GM19372 (cell line): Measurements from ENCODE around the gene PPM1J.
"Not testable (repeated sequence)": the region's sequence is repeated elsewhere in the genome, so short reads cannot be mapped to it uniquely, and the experiment has no call there.

Experiments used
- ATAC-seq: cut with Tn5 transposase; IDR thresholded peaks from one replicate; pipeline ENCODE4 v1.9.1; 2021; ENCODE audit warnings: mild to moderate bottlenecking, low read depth, moderate library complexity; ENCODE audit not compliant: unreplicated experiment

PPM1J gene

DNA sequence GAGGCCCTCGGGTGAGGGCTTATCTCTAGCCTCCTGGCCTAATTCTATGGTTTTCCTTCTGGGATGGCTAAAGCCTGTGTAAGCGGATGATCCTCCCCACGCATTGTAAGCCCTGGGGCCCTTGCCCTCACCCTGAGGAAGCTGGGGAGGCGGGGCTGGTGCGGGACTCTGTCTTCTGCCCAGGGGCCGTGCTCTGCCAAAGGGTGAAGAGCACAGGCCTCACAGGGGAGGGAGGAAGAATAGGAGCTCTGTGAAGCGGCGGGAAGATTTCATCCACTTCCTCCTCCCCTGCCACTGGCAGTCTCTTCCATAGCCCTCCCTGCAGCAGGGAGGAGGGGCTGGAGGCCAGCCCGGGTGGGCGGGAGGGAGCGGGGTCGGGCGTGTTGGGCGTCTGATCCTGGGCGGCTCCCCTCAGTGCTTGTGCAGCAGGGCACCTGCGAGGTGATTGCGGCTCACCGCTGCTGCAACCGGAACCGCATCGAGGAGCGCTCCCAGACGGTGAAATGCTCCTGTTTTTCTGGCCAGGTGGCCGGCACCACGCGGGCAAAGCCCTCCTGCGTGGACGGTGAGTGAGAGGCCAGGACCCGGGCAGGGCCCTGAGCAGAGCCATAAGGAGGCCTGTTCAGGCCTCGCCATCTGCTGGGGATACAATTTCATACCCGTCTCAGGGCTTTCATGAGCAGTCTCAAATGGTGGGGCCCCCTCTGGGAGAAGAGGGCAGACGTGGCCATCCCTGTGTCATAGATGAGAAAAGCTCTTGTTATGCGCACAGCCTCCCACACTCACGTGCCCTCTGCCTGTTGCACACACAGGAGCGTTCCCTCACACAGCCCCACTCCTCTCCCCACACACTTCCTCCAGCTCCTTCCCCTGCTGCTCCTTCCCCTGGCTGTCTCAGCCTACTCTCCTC is 7.7 kb upstream of the PPM1J start:
- no peak for ATAC-seq

DNA sequence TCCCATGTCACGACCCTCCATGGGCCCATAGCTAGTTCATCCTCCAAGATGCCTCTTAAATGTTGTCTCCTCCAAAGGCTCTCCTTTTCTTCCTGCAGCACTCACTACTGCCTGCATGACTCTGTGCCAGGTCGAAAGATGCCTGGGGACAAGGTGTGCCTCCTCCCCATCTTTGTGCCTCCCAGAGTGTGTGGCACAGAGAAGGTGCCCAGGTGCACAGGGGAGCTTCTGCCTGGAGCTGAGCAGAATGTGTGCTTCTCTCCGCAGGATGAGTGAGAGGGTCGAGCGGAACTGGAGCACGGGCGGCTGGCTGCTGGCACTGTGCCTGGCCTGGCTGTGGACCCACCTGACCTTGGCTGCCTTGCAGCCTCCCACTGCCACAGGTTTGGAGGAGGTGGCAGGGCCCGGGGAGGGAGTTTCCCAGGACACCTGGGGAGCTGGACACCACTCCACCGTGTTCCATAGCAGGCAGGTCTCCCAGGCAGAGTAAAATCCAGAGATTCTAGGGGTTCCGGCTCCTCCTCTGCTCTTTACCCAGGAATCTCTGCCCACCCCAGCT is 6.9 kb upstream of the PPM1J start:
- ATAC-seq, result no peak

DNA sequence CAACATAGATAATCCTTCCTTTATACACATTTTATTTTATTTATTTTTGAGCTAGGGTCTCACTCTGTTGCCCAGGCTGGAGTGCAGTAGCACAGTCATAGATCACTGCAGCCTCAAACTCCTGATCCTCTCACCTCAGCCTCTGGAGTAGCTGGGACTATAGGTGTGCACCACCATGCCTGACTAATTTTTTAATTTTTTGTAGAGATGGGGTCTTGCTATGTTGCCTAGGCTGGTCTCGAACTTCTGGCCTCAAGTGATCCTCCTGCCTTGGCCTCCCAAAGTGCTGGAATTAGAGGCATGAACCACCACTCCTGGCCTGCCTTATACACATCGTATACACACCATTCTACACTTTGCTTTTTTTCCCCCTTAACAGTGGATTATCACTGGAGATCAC is 6.2 kb upstream of the PPM1J start:
- ATAC-seq, result not testable (repeated sequence)

DNA sequence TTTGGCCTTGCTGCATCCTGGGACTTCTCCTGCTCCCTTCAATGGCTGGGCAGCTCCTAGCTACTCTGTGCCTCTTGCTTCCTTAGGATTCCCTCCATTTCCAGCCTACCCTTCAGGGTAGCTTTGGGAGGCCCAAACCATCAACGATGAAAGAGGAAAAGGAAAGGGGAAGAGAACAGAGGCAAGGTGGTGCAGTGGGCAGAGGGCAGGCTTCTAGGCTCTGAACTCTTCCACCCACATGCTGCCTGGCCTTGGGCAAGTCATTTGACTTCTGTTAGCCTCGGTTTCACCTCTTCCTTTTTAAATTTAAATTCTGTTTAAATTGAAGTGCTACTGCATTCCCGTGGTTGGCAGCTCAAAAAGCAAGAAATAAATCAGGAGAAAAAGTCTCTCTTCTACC is 5.7 kb upstream of the PPM1J start:
- ATAC-seq, result no peak

DNA sequence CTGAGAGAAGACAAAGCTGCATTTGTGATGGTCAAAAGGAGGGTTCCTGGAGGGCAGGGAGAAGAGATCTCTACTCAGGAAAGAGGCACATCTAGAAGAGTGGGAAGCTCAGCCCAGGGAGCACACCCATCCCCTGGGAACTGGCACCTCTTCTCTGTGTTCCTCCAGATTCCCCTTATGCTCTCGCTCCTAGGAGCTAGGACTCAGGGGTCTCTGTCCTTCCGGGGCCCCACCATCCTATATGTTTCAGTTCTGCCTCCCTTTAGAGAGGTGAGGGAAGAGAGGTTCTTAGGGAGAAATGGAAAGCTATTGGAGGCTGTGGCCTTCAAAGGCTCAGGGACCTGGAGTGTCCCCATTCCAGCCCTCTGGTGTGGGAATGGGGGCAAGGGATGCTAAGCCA is 4.6 kb upstream of the PPM1J start:
- ATAC-seq, result no peak

DNA sequence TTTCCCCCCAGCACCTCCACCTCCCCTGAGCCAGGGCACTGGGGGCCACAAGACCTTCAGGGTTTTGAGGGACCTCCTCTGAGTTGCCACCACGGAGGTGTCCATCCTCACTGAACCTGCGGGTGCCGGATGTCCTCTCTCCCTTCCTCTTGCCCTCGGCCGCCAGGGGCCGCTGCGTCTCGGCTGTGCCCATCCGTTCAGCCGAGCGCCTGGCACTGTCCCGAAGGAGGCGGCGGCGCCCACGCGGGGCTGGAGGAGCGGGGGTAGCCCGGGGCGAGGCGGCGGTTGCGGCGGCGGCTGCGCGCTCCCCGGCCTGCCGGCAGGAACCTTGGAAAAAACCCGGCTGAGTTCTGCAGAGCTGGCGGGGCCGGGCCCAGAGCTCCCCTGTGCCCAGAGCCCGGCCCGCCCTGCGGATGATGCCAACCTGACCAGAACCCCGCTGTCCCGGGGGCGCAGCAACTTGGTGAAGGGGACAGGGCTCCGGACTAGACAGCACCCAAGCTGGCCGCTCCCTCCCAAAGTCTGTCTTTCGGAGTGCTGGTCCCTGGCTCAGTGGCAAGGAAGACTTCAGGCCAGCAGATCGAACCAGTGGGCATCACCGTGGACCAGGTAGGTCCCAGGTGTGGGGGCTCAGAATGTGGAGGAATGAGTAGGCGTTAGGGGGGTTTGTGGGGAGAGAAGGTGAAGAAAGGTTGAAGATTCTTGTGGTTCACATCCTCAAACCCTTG is 3.7 kb upstream of the PPM1J start:
- no peak for ATAC-seq

DNA sequence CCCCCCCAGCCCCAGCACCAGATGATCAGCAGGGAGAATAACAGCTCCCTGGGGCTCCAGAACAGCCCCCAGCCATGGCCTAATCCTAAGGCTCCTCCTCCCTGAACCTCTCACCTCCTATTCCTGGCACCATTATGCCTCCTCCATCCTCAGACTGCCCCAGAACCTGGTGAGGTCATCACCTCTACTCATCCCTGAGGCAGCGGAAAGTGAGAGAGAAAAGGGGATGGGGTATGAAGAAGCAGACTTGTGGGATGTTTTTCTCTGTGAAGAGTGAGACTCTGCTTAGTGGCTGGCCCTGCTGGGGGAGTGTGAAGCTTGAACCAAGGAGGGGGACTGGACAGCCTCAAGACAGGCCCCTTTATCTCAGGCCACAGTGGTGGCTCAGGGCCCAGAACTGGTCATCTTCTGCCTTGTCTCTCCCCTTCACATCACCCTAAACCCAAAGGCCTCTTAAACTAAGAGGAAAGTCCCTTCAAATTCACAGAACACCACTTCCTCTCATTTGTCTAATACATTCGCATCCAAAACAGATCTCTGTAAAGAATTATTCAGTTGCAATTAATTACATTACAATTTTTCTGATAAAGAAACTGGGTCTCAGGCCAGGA is 2.2 kb upstream of the PPM1J start:
- ATAC-seq, result no peak

DNA sequence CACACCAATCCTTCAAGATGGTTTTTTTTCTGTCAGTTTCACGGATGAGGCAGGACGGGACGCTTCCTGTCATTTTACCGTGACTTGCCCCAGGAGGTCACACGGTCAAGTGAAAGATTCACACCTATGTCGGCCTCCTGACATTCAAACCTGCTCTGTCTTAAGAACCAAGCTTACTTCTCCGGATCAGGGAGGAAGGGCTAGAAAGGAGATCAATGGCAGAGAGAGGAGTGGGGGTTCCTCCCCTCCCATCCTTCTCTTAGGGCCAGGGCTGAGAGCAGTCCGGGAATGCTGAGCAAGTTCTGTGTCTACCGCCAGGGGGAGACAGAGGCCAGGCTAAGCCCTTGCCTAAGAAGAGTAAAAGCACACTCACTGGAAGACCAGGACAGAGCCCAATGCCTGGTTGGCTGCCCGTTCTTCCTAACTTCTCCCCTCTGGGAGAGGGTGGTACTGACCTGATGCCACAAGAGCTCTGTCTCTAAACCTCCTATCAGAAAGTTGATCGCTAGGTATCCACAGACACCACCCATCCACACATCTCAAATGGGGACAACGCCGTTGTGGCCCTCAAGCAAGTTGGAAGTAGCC is 1.1 kb upstream of the PPM1J start:
- no peak for ATAC-seq

DNA sequence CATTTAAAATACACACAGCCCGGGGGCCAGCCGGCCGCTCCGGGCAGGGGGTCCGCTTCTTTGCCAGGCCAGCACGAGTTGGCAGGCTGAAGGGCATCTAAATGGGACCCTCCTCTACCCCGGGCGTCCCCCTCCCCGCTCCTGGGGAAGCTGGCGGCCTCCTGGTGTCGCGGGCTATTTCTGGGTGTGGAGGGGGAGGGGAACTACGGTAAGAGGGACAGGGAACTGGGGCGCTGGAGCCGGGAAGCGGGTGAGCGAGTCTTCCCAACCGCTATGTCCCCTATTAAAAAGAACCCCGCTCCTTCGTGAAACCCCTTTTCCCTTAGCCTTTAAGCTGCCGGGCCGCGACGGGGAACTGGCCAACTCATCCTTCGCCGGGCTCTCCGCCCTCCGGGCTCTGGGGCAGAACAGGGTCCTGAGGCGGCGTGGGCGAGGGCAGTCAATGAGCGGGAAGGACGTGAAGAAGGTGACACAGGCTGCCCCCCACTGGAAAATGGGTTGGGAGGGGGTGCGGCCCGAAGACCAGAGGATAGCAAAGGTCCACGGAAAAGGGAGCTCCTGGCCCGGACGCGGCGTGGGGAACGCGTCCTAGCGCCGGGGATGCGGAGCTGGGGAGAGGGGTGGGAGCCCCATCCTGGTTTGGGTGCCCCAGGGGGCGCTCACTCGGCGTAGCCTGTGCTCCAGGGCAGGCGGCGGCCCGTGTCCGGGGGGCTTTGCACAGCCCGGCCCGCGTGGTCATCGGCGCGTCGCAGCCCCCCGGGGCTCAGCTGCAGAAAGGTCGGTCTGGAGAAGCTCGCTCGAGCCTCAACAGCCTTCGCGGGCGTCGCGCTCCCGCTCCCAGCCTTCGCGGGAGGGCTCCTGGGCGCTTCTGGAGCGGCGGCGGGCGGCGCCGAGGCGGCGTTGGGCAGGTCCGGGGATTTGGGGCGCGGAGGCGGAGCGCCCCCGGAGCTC is 544 bp downstream of the PPM1J start:
- ATAC-seq, result no peak

DNA sequence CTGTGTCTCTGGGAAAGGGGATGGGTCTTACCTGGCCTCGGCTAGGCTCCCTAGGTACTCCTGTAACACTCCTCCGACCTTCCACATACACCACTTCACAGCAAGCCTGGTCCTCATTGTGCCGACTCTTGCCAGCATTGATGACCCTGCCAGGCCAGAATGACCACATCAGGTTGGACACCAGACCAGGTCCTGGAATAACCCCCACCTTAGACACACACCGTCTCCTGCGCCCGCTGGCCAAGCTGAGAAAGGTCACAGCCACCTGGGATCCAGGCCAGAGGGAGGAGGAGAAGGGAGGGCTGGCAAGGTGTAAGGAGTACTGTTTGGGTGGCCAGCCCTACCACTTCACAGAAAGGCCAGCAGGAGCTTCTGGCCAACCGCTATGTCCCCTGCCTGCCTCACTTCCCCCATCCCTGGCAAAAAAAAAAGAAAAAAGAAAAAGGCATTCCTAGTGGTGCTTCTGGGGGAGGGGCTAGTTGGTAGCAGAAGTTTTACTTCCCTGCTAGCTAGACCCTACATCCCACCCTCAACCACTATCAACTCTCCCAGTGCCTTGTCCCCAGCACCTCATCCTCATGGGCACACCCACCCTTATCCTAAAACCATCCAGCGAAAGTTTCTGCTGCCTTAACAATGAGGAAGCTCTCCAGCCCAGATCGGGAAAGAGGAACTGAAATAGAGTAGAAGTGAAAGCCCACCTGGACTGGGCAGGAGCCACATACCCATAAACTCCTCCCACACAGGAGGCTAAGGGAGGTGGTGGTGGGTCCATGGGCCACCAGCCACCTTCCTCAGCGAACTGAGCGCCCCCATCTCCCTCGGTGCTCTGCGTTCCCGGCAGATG is 1.4 kb downstream of the PPM1J start:
- ATAC-seq, result peak; percentile 19

DNA sequence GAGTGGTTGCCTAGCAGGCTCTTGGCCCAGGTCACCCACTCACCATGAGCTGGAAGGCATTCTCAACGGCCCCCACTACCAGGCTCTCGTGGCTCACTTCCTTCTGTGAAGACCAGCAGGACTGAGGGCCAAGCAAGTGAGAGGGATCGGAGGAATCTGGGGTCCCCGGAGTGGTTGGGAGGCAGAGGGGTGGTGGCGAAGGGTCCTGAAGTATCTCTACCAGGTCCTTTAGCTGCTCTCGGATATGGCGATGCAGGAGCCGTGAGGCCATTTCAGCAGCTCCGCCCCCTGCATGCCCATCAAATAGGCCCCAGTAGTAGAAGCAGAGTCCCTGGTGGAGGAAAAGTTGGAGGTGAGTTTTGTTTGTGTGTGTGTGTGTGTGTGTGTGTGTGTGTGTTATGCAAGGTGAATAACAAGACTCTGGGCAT is 2.4 kb downstream of the PPM1J start:
- ATAC-seq, result no peak

DNA sequence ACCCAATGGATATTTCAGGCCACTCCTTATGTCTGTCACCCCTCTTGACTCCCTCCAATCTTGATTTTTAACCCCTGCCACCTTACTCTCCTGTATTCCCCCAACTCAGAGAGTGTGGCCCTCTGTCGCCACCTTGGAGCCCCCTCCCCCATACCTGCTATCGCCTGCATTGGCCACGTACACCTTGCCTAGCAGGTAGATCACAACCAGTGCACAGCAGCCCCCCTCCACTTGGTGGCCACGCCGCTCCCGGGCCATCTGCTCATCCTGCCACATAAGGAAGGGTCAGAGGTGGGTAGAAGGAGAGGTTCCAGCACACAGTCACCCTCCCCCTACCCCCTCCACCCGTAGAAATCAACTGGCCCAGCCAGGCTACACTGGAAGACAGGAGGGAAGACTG is 2.9 kb downstream of the PPM1J start:
- ATAC-seq, result no peak

DNA sequence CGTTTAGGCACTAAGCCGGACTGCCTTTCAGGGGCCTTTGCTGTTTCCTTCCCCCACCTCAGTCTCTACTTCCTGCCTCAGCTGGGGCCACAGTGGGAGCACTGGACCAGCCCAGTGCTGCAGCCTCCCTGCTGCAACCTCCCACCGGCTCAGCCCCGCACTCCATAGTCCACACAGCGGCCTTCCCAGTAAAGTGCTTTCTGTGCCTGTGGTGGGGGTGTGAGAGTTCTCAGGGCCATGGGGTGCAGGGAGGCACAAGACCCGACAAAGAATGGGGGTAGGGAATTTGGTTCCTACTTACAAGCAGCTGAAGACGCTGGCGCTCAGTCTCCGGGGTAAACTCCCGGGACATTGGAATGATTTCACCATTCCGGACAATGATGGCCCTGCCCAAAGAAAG is 3.5 kb downstream of the PPM1J start:
- ATAC-seq, result no peak

DNA sequence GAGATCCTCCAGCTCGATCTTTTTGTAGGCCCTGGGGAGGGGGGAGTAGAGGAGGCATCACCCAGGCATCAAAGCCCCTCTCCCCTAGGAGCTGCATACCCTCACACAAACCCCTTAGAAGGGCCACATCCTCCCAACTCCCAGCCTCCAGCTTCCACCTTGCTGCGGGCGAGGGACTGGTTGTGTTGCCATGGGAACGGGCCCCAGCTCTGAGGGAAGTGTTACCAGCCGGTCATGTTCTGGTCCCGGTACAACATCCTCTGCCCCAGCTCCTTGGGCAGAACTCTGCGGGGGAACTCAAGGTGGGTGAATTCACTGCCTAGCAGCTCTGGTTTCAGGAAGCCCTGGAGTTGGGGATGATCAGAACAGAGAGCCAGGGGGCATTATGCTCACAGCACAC is 4.1 kb downstream of the PPM1J start:
- ATAC-seq, result no peak

DNA sequence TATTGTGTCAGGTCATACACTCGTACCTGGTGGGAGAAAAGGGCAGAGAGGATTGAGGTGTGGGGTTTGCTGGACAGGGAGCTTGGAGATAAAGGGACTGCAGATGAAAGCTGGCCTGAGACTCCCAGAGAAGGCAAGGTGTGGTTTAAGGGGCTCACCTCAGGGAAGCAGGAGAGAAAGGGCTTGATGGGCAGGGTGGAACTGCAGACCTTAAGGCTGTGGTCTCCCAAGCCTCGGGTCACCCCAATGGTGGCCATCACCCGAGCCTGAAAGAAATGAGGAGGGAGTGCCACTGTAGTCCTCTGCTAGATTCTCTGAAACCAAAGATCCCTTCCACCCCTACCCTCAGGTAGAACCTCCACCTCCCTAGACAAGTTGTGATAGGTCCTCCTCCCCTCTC is 4.5 kb downstream of the PPM1J start:
- ATAC-seq, result no peak

DNA sequence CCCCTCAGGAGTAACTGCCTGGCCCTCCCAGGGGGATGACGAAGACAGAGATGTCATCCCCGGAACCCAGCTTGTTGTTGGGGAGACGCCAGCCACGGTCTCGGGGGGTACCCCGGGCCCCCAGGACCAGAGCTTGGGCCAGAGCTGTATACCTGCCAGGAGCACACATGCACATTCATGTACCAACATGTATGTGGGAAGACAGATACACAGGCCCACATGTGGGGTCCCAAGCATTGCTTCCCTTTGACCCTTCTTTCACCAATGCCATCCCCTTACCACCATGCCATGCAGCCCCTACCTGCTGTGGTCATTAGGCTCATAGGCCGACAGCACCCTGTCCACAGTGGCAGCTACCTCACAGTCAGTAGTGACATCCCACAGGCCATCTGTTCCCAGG is 5.0 kb downstream of the PPM1J start:
- ATAC-seq, result no peak

DNA sequence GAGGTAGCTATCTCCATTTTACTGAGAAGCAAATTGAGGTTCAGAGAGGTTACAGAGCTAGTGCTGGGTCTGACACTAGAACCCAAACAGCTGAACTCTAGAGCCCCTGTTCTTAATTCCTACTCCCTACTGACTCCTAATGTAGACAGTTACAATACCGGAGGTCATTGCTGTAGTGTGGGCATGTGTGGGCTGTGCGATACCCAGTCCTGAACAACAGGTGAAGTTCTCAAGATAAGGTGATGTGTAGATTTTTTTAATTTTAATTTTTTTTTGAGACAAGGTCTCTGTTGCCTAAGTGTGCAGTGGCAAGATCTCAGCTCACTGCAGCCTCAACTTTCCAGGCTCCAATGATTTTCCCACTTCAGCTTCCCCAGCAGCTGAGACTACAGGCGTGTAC is 6.6 kb downstream of the PPM1J start:
- no peak for ATAC-seq

DNA sequence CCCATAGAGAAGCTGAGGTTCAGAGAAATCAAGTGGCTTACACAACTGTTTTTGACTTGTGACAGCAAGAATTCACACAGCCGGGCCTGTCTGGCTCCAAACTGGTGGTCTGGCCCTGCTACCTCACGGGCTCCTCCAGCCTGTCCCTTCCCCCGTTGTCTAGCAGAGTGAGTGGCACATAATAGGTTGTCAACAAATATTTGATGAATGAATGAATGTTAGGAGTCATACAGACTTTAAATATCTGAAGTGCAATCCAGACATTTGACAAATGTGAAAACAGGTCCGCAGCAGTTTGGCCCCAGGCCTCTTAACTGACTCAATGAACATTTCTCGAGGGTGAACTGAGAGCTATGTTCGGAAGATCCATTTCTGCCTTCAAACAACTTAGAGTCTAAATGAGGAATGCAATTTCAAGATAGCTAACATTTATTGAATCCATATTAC is 7.1 kb downstream of the PPM1J start:
- no peak for ATAC-seq
